K562 (cell line): ENCODE results near the gene OPTN. TPM values are rescaled to one million over a fixed set of nuclear protein-coding genes. Genes with fewer than 3 reads are reported as not detected.

Source experiments
- ATAC-seq: fragments of 200-7000 bp; cut with Tn5 transposase; 3 replicates; pipeline ENCODE4 v1.9.1; 2020; ENCODE audit warnings: moderate library complexity
- BruUV-seq: library from RNA; stranded (reverse); fragments of 400-500 nt; replicated peaks from 2 replicates; lab custom pipeline; 2021; lab: Mats Ljungman, UMichigan
- CTCF ChIA-PET: fragments of 300-600 bp; formaldehyde crosslinking; extraction: SDS; loops from one replicate; lab custom pipeline; 2021; ENCODE audit warnings: low intra/inter-chr PET ratio; lab: Yijun Ruan, JAX
- POLR2A ChIA-PET: fragments of 300-600, 350-650 bp; sonication (Branson Sonifier 250); formaldehyde crosslinking; extraction: SDS; loops from one replicate; lab custom pipeline; 2021; ENCODE audit warnings: antibody characterized with exemption, inconsistent platforms; lab: Yijun Ruan, JAX
- DNase-seq, 4 experiments: peaks; one replicate each; pipeline versions ENCODE4 v3.0.0 to v3.0.0-alpha.2; 2011 to 2018; ENCODE audit warnings: low spot score in 3 of 4, mixed read lengths in 3 of 4; ENCODE audit errors: extremely low read depth in 1 of 4
- FAIRE-seq: peaks from 2 replicates; lab custom pipeline; 2011; peaks lifted over from hg19 to GRCh38; lab: Jason Lieb, UNC
- H2AFZ ChIP-seq: 2 replicates; pipeline ENCODE4 v1.6.0; 2011; ENCODE audit warnings: low read depth, low read length, control low read depth, inconsistent platforms
- H3K27ac ChIP-seq: fragments of 200-600 bp; 3 replicates; pipeline ENCODE4 v1.8.0; 2011; ENCODE audit warnings: low read depth, mild to moderate bottlenecking, control low read depth, inconsistent platforms, low read length, moderate library complexity, mixed read lengths; ENCODE audit errors: extremely low read depth
- H3K27me3 ChIP-seq, 2 experiments: fragments of 300-600 bp in 1 of 2; 2 replicates in 1 of 2; 3 replicates in 1 of 2; pipeline versions ENCODE4 v1.6.0 to v1.8.0; 2011; ENCODE audit warnings: inconsistent platforms in 2 of 2, low read length in 2 of 2, mild to moderate bottlenecking in 1 of 2, mixed read lengths in 1 of 2, moderate library complexity in 1 of 2; ENCODE audit not compliant: control insufficient read depth in 2 of 2, insufficient read depth in 2 of 2
- H3K36me3 ChIP-seq: fragments of 300-600 bp; 3 replicates; pipeline ENCODE4 v1.8.0; 2011; ENCODE audit warnings: mild to moderate bottlenecking, low read length, inconsistent platforms; ENCODE audit not compliant: control insufficient read depth, insufficient read depth
- H3K4me1 ChIP-seq, 2 experiments: fragments of 200-600 bp in 1 of 2; replicated peaks in 1 of 2; 2 replicates in 1 of 2; 3 replicates in 1 of 2; pipeline versions ENCODE4 v1.5.1 to v1.8.0; 2011; ENCODE audit warnings: inconsistent platforms in 2 of 2, low read length in 2 of 2, mild to moderate bottlenecking in 1 of 2, mixed read lengths in 1 of 2, moderate library complexity in 1 of 2; ENCODE audit not compliant: control insufficient read depth in 2 of 2, insufficient read depth in 2 of 2
- H3K4me2 ChIP-seq: 2 replicates; pipeline ENCODE4 v1.6.1; 2011; ENCODE audit warnings: low read length, control low read depth, inconsistent platforms, mixed read lengths; ENCODE audit not compliant: insufficient read depth
- H3K4me3 ChIP-seq: fragments of 200-600 bp; sonication (generic), shearing (Covaris generic); 2 replicates; pipeline ENCODE4 v1.5.1; 2016; ENCODE audit warnings: control low read depth, inconsistent platforms
- H3K79me2 ChIP-seq: fragments of 200-600 bp; 3 replicates; pipeline ENCODE4 v1.8.0; 2011; ENCODE audit warnings: low read length, inconsistent platforms; ENCODE audit not compliant: control insufficient read depth, insufficient read depth
- H3K9ac ChIP-seq, 2 experiments: 2 replicates each; pipeline versions ENCODE4 v1.6.0 to v1.6.1; 2011; ENCODE audit warnings: low read depth in 2 of 2, low read length in 2 of 2, control low read depth in 1 of 2, inconsistent platforms in 1 of 2, mild to moderate bottlenecking in 1 of 2, mixed read lengths in 1 of 2; ENCODE audit not compliant: insufficient read depth in 1 of 2
- H3K9me1 ChIP-seq: one replicate; pipeline ENCODE4 v1.6.0; 2011; ENCODE audit warnings: inconsistent platforms, mild to moderate bottlenecking, low read length, moderate library complexity; ENCODE audit not compliant: control insufficient read depth, insufficient read depth
- H3K9me3 ChIP-seq: replicated peaks from 2 replicates; pipeline ENCODE4 v1.5.1; 2011; ENCODE audit warnings: low read depth, low read length, inconsistent platforms; ENCODE audit not compliant: control insufficient read depth, insufficient read depth
- H4K20me1 ChIP-seq: replicated peaks from 2 replicates; pipeline ENCODE4 v1.6.1; 2011; ENCODE audit warnings: low read length, inconsistent platforms, mixed read lengths; ENCODE audit not compliant: control insufficient read depth, insufficient read depth
- JUN ChIP-seq, 2 experiments: sonication (generic) in 1 of 2; formaldehyde crosslinking in 1 of 2; IDR thresholded peaks; 2 replicates each; pipeline versions ENCODE4 v1.6.1 to v1.8.0; 2012 to 2022; ENCODE audit warnings: borderline replicate concordance in 2 of 2, mild to moderate bottlenecking in 2 of 2, improper control_type of control experiment in 1 of 2, low read depth in 1 of 2, low read length in 1 of 2, missing genetic modification reagents in 1 of 2
- KAT2B ChIP-seq: IDR thresholded peaks from one replicate; pipeline ENCODE4 v1.6.1; 2012; ENCODE audit warnings: low read depth, mild to moderate bottlenecking, control low read depth, inconsistent platforms, low read length, moderate library complexity
- PHB2 ChIP-seq: fragments of 450-650 bp; IDR thresholded peaks from 2 replicates; pipeline ENCODE4 v1.6.1; 2017; ENCODE audit warnings: low read depth
- SAFB ChIP-seq: fragments of 200-400 bp; formaldehyde crosslinking; IDR thresholded peaks from 2 replicates; pipeline ENCODE4 v1.6.1; 2017; ENCODE audit warnings: low read depth, low read length, borderline replicate concordance
- SMAD4 ChIP-seq: fragments of 250-450 bp; sonication (Bioruptor Pico); conservative IDR thresholded peaks from 2 replicates; pipeline ENCODE4 v1.8.0; 2021; ENCODE audit warnings: inconsistent platforms, mild to moderate bottlenecking, moderate library complexity
- ZNF311 ChIP-seq: fragments of 250-450 bp; sonication (Bioruptor Pico); IDR thresholded peaks from 2 replicates; pipeline ENCODE4 v1.4.0; 2020; ENCODE audit warnings: mild to moderate bottlenecking, moderate library complexity
- ZNF584 ChIP-seq: fragments of 200-800 bp; sonication (Bioruptor generic); IDR thresholded peaks from 2 replicates; pipeline ENCODE4 v1.6.1; 2016; ENCODE audit warnings: low read depth, mild to moderate bottlenecking, missing genetic modification characterization, missing compliant biosample characterization
- WGBS: fragments of 100-300 bp; shearing (Covaris generic); methylation state at CpG from one replicate; pipeline ENCODE4 v1.1.6; 2016; ENCODE audit warnings: low coverage, mixed read lengths; ENCODE audit not compliant: insufficient coverage; ENCODE audit errors: missing lambda C conversion rate; 5-methylcytosine and 5-hydroxymethylcytosine counted together
- in situ Hi-C: fragments of 300-500 bp; cut with MboI; formaldehyde crosslinking; loops from 4 replicates; pipeline ENCODE4 v1.15.0; 2018; ENCODE audit warnings: inconsistent platforms, mixed read lengths
- intact Hi-C: fragments of 100-400 bp; cut with micrococcal nuclease; formaldehyde crosslinking; loops from 2 replicates; pipeline ENCODE4 v1.14.2; 2022
- polyA plus RNA-seq, 8 experiments: library from polyadenylated mRNA; depleted of rRNA in 4 of 8; stranded (reverse) in 5 of 8; unstranded in 3 of 8; fragments of >200 nt; fragmentation: Nextera tagmentation in 2 of 8; fragmentation: Illumina TruSeq in 1 of 8; extraction: Ambion mirVana in 2 of 8; extraction: Trizol in 1 of 8; gene quantifications; 2 replicates each; pipeline versions ENCODE4 v1.2.1 to v1.2.3, GENCODE V29; 2011 to 2014; ENCODE audit warnings: inconsistent platforms in 1 of 8, missing spikeins in 1 of 8
- total RNA-seq, 7 experiments: library from RNA; depleted of rRNA in 6 of 7; stranded (reverse); fragments of >200 nt in 6 of 7; fragmentation: Illumina TruSeq in 2 of 7; extraction: Trizol in 2 of 7; gene quantifications; 2 replicates each; pipeline versions ENCODE4 v1.2.1 to v1.2.3, GENCODE V29; 2011 to 2021; ENCODE audit warnings: low replicate concordance in 1 of 7
- TF ChIP-seq, protein P1 (sequence below): fragments of 250-450 bp; sonication (Bioruptor Pico); IDR thresholded peaks from 2 replicates; pipeline ENCODE4 v1.6.1; 2021; ENCODE audit warnings: mild to moderate bottlenecking

OPTN gene
- total and polyA plus RNA-seq, 9 of the 15 experiments (the other 6 are each of a cell fraction or from before 2014, with no cell fraction given) = 2.2 to 6.8 (median 5.0) TPM

DNA sequence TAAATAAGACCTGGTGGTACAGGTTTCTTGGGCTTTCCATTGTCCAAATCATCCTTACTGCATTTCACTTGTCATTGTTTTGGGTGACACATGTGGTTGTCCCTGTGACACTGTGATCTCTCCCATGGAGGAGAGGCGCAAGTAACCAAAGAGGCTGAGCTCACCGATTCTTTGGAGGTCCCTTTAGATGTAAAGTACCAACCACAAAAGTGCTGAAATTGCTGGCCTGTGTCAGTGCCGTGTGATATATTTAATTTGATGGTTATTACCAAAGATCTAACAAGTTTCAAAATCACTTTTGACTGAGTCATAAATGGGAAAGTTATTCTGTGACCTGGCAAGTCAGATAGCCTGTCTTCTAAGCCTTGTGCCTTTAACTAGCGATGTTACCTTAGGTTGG, 80.8 kb downstream of the OPTN start:
- Histone ChIP-seq H3K9me1 (no peaks in the 10 kb centered on the region), H3K9ac (no peak overlapping the region), H3K4me3 (no peak overlapping the region), H2AFZ (no peak overlapping the region), H3K27me3 (no peaks in the 10 kb centered on the region), H3K79me2 (no peaks in the 10 kb centered on the region), H3K36me3 (peaks cover 96% of the 10 kb centered on the region), H3K27ac (no peak overlapping the region), H3K4me2 (no peak overlapping the region), H3K4me1 (no peaks in the 10 kb centered on the region), H4K20me1 (no peaks in the 10 kb centered on the region), H3K9me3 (no peaks in the 10 kb centered on the region)
- no peak for ATAC-seq
- no TSS peak for BruUV-seq
- DNase-seq = no peak
- POLR2A ChIA-PET = no interaction called here
- CTCF ChIA-PET = no interaction called here
- in situ Hi-C loops = no loop called here
- TF ChIP-seq, protein P1, sequence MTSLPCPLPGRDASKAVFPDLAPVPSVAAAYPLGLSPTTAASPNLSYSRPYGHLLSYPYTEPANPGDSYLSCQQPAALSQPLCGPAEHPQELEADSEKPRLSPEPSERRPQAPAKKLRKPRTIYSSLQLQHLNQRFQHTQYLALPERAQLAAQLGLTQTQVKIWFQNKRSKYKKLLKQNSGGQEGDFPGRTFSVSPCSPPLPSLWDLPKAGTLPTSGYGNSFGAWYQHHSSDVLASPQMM (CRISPR knock-in tag) = no peak
- TF ChIP-seq KAT2B (no peak), SMAD4 (CRISPR knock-in tag) (no peak), ZNF311 (CRISPR knock-in tag) (no peak), SAFB (no peak), PHB2 (no peak), JUN (IDR thresholded peaks at IDR 0.05; ENCODE audit: borderline replicate concordance, low read depth, low read length) (no peak), JUN (CRISPR knock-in tag; IDR thresholded peaks at IDR 0.05; ENCODE audit: borderline replicate concordance) (no peak), ZNF584 (CRISPR knock-in tag) (no peak)
- intact Hi-C loops = no loop called here
- WGBS = 100% methylated on average over 3 of the region's 4 CpGs
- FAIRE-seq = peak; percentile 37
